Eye (tissue), 1 donor: Measurements from ENCODE around the gene PCGF2.

ENCODE experiments used
- DNase-seq: peaks from one replicate; pipeline ENCODE4 v3.0.0-alpha.2; 2015

Gene PCGF2

GRCh38 chr17:38751144-38751807 lies 3.1 kb upstream of the PCGF2 start:
- DNase-seq, result no peak

- peak; percentile 62 for DNase-seq
Measured at GRCh38 chr17:38750312-38751121, 2.4 kb upstream of the PCGF2 start.

- no peak for DNase-seq
Measured at GRCh38 chr17:38750044-38750311, 1.8 kb upstream of the PCGF2 start.

GRCh38 chr17:38749223-38750043 lies 1.3 kb upstream of the PCGF2 start:
- peak; percentile 92 for DNase-seq

- DNase-seq, result no peak
Measured at GRCh38 chr17:38748892-38749222, 721 bp upstream of the PCGF2 start.

- peak; percentile 78 for DNase-seq
Measured at GRCh38 chr17:38747463-38748148, 530 bp downstream of the PCGF2 start.

- DNase-seq, result no peak
Measured at GRCh38 chr17:38746849-38747462, 1.2 kb downstream of the PCGF2 start.

- DNase-seq, result peak; percentile 62
Measured at GRCh38 chr17:38746004-38746848, 1.9 kb downstream of the PCGF2 start.

- DNase-seq, result no peak
Measured at GRCh38 chr17:38745545-38745944, 2.6 kb downstream of the PCGF2 start.

- no peak for DNase-seq
Measured at GRCh38 chr17:38743556-38744171, 4.5 kb downstream of the PCGF2 start.

- DNase-seq, result peak; percentile 98
Measured at GRCh38 chr17:38742411-38743308, 5.5 kb downstream of the PCGF2 start.

GRCh38 chr17:38741921-38742410 lies 6.2 kb downstream of the PCGF2 start:
- no peak for DNase-seq

GRCh38 chr17:38741461-38741860 lies 6.7 kb downstream of the PCGF2 start:
- no peak for DNase-seq

- DNase-seq, result no peak
Measured at GRCh38 chr17:38740806-38741205, 7.3 kb downstream of the PCGF2 start.

- no peak for DNase-seq
Measured at GRCh38 chr17:38740044-38740443, 8.1 kb downstream of the PCGF2 start.

GRCh38 chr17:38739305-38739704 lies 8.8 kb downstream of the PCGF2 start:
- no peak for DNase-seq

GRCh38 chr17:38738686-38739085 lies 9.4 kb downstream of the PCGF2 start:
- DNase-seq, result no peak

GRCh38 chr17:38738007-38738662 lies 10.0 kb downstream of the PCGF2 start:
- DNase-seq, result no peak

GRCh38 chr17:38735161-38735997 lies 12.8 kb downstream of the PCGF2 start:
- peak; percentile 88 for DNase-seq
